Hepatocyte (in vitro differentiated cells): ENCODE data around the gene HS6ST2. TPM values are rescaled to one million over a fixed set of nuclear protein-coding genes. Genes with fewer than 3 reads are reported as not detected.

Source experiments
- DNase-seq: peaks from one replicate; pipeline ENCODE4 v3.0.0-alpha.2; 2016; ENCODE audit warnings: low spot score
- H2AFZ ChIP-seq: fragments of 200-600 bp; sonication (generic); 2 replicates; pipeline ENCODE4 v1.6.0; 2016; ENCODE audit warnings: antibody characterized with exemption, mild to moderate bottlenecking
- H3K27ac ChIP-seq: fragments of 200-600 bp; sonication (generic); 2 replicates; pipeline ENCODE4 v1.5.1; 2016; ENCODE audit warnings: mild to moderate bottlenecking
- H3K27me3 ChIP-seq: fragments of 200-600 bp; sonication (generic); 2 replicates; pipeline ENCODE4 v1.6.1; 2016
- H3K36me3 ChIP-seq: fragments of 200-600 bp; sonication (generic); replicated peaks from 2 replicates; pipeline ENCODE4 v1.5.1; 2016; ENCODE audit warnings: low read depth; ENCODE audit not compliant: insufficient read depth
- H3K4me1 ChIP-seq: fragments of 200-600 bp; sonication (generic); 2 replicates; pipeline ENCODE4 v1.5.1; 2016; ENCODE audit warnings: mild to moderate bottlenecking, moderate library complexity; ENCODE audit not compliant: insufficient read depth
- H3K4me2 ChIP-seq: fragments of 200-600 bp; sonication (generic); 2 replicates; pipeline ENCODE4 v1.6.0; 2016
- H3K4me3 ChIP-seq: fragments of 200-600 bp; sonication (generic); 2 replicates; pipeline ENCODE4 v1.5.1; 2016; ENCODE audit warnings: mild to moderate bottlenecking
- H3K79me2 ChIP-seq: fragments of 200-600 bp; sonication (generic); 2 replicates; pipeline ENCODE4 v1.6.0; 2017; ENCODE audit warnings: mild to moderate bottlenecking
- H3K9me2 ChIP-seq: fragments of 200-600 bp; sonication (generic); replicated peaks from 2 replicates; pipeline ENCODE4 v1.6.0; 2017; ENCODE audit warnings: mild to moderate bottlenecking; ENCODE audit not compliant: insufficient read depth
- H3K9me3 ChIP-seq: fragments of 200-600 bp; sonication (generic); 2 replicates; pipeline ENCODE4 v1.5.1; 2016; ENCODE audit warnings: low read depth, mild to moderate bottlenecking
- H4K20me1 ChIP-seq: fragments of 200-600 bp; sonication (generic); 2 replicates; pipeline ENCODE4 v1.6.0; 2016; ENCODE audit warnings: mild to moderate bottlenecking; ENCODE audit not compliant: insufficient read depth, poor library complexity, severe bottlenecking
- EZH2 ChIP-seq: fragments of 200-600 bp; sonication (generic); IDR thresholded peaks from 2 replicates; pipeline ENCODE4 v1.6.1; 2016; ENCODE audit warnings: antibody characterized with exemption, mild to moderate bottlenecking, borderline replicate concordance
- EZH2phosphoT487 ChIP-seq: fragments of 200-600 bp; sonication (generic); IDR thresholded peaks from one replicate; pipeline ENCODE4 v1.6.1; 2018; ENCODE audit warnings: antibody characterized with exemption, mild to moderate bottlenecking, low read depth, moderate library complexity; ENCODE audit not compliant: unreplicated experiment, severe bottlenecking
- WGBS: methylation state at CpG from one replicate; pipeline ENCODE4 v1.1.6; 2016; ENCODE audit warnings: low lambda C conversion rate; ENCODE audit errors: missing lambda C conversion rate; 5-methylcytosine and 5-hydroxymethylcytosine counted together
- polyA plus RNA-seq: library from polyadenylated mRNA; unstranded; fragments of >200 nt; fragmentation: Nextera tagmentation; extraction: Ambion mirVana; gene quantifications from 2 replicates; pipeline ENCODE4 v1.2.1, GENCODE V29; 2016
- small RNA-seq: library from RNA; depleted of rRNA; stranded (forward); fragments of <200 nt; gene quantifications from one replicate; pipeline ENCODE3, GENCODE V24; 2014
- total RNA-seq: library from RNA; depleted of rRNA; stranded (reverse); fragments of >200 nt; gene quantifications from 2 replicates; pipeline ENCODE4 v1.2.3, GENCODE V29; 2014
- TF ChIP-seq, protein P1 (sequence below): fragments of 200-600 bp; sonication (generic); IDR thresholded peaks from 2 replicates; pipeline ENCODE4 v1.5.1; 2016; ENCODE audit warnings: antibody characterized with exemption, mild to moderate bottlenecking; ENCODE audit not compliant: poor library complexity

The HS6ST2 gene
- total and polyA plus RNA-seq, 2 experiments from 2014 or later: 17.4 to 21.9 TPM

DNA sequence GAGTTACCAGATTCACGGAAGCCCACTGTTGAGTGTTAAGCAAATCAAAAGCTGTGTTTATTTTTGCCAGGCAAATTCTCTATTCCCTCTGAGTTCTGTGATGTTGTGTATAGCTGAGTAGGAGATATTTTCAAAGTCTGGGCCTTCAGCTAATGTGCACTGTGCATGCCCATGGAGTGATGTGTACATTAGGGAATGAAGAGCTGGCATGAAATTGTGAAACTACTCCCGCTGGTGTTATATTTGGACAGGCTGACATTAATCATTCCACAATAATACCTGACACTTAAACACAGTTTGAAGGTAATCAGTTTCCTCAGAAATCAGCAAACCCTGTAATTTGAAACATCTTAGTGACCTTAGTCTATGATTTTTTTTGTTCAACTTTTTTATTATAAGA, 381.5 kb downstream of the HS6ST2 start:
- Histone ChIP-seq H3K27me3 (no peaks in the 10 kb centered on the region), H3K4me3 (no peak overlapping the region), H3K9me3 (no peaks in the 10 kb centered on the region), H3K4me1 (no peaks in the 10 kb centered on the region), H4K20me1 (no peaks in the 10 kb centered on the region), H3K36me3 (no peaks in the 10 kb centered on the region), H3K4me2 (no peak overlapping the region), H3K27ac (no peak overlapping the region), H2AFZ (no peak overlapping the region), H3K9me2 (no peaks in the 10 kb centered on the region), H3K79me2 (no peaks in the 10 kb centered on the region)
- 45% methylated on average over 2 of the region's 2 CpGs for WGBS
- no peak for DNase-seq
- TF ChIP-seq EZH2 (no peak), EZH2phosphoT487 (no peak)
- TF ChIP-seq, protein P1, sequence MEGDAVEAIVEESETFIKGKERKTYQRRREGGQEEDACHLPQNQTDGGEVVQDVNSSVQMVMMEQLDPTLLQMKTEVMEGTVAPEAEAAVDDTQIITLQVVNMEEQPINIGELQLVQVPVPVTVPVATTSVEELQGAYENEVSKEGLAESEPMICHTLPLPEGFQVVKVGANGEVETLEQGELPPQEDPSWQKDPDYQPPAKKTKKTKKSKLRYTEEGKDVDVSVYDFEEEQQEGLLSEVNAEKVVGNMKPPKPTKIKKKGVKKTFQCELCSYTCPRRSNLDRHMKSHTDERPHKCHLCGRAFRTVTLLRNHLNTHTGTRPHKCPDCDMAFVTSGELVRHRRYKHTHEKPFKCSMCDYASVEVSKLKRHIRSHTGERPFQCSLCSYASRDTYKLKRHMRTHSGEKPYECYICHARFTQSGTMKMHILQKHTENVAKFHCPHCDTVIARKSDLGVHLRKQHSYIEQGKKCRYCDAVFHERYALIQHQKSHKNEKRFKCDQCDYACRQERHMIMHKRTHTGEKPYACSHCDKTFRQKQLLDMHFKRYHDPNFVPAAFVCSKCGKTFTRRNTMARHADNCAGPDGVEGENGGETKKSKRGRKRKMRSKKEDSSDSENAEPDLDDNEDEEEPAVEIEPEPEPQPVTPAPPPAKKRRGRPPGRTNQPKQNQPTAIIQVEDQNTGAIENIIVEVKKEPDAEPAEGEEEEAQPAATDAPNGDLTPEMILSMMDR: no peak

Small RNA genes within 50 kb of the gene (small RNA-seq; reads per million reads assigned to genes)
- gene RNU6-98P (0.12 reads per million), gene Z82205.1 (not detected)

Other genes with a start within 250 kb of the HS6ST2 start
- 0.07 TPM in 1 of 2 replicates, not detected in the other for gene USP26, start 138.5 kb upstream of the HS6ST2 start, total RNA-seq
- gene USP26, start 138.5 kb upstream of the HS6ST2 start, polyA plus RNA-seq: not detected in 2 replicates